Hematopoietic multipotent progenitor cell treated with erythropoietin and hydrocortisone succinate and interleukin-3 and kit ligand, for 6 days (in vitro differentiated cells): ENCODE measurements around the gene GNA15.
A peak's percentile ranks its signal among the peaks of the same experiment; 100 is the strongest.

ENCODE experiments used
- DNase-seq: peaks from one replicate; pipeline ENCODE4 v3.0.0-alpha.2; 2015

Gene GNA15

GRCh38 chr19:3135961-3136683 lies at the start of gene GNA15:
GNA15 (plus strand) TSS chr19:3136033; CDS start chr19:3136451, 418 bp downstream.
- peak; percentile 90 for DNase-seq

- no peak for DNase-seq
Measured at GRCh38 chr19:3087769-3088168, 48.1 kb upstream of the GNA15 start.

- DNase-seq: peak; percentile 51
Measured at GRCh38 chr19:3089299-3089855, 46.5 kb upstream of the GNA15 start.

GRCh38 chr19:3094601-3095440 lies 41.0 kb upstream of the GNA15 start:
- peak; percentile 73 for DNase-seq

GRCh38 chr19:3095441-3096191 lies 40.2 kb upstream of the GNA15 start:
- DNase-seq: peak; percentile 20

- no peak for DNase-seq
Measured at GRCh38 chr19:3096267-3096901, 39.4 kb upstream of the GNA15 start.

GRCh38 chr19:3096902-3097326 lies 38.9 kb upstream of the GNA15 start:
- DNase-seq: no peak

- no peak for DNase-seq
Measured at GRCh38 chr19:3097442-3097871, 38.4 kb upstream of the GNA15 start.

- no peak for DNase-seq
Measured at GRCh38 chr19:3098141-3098514, 37.7 kb upstream of the GNA15 start.

- DNase-seq: no peak
Measured at GRCh38 chr19:3098515-3099346, 37.1 kb upstream of the GNA15 start.

GRCh38 chr19:3099347-3100145 lies 36.3 kb upstream of the GNA15 start:
- no peak for DNase-seq

GRCh38 chr19:3100331-3100730 lies 35.5 kb upstream of the GNA15 start:
- no peak for DNase-seq

- DNase-seq: no peak
Measured at GRCh38 chr19:3100747-3101730, 34.8 kb upstream of the GNA15 start.

- no peak for DNase-seq
Measured at GRCh38 chr19:3102239-3103140, 33.3 kb upstream of the GNA15 start.

- DNase-seq: no peak
Measured at GRCh38 chr19:3104708-3104983, 31.2 kb upstream of the GNA15 start.

- no peak for DNase-seq
Measured at GRCh38 chr19:3105641-3106508, 30.0 kb upstream of the GNA15 start.

GRCh38 chr19:3106509-3107141 lies 29.2 kb upstream of the GNA15 start:
- no peak for DNase-seq
